Measurements from ENCODE around the gene CX3CL1. TPM values are rescaled to one million over a fixed set of nuclear protein-coding genes. Genes with fewer than 3 reads are reported as not detected.
A peak's percentile ranks its signal among the peaks of the same experiment; 100 is the strongest.

The CX3CL1 gene
- total and polyA plus RNA-seq, 3 experiments from 2014 or later = not detected

DNA sequence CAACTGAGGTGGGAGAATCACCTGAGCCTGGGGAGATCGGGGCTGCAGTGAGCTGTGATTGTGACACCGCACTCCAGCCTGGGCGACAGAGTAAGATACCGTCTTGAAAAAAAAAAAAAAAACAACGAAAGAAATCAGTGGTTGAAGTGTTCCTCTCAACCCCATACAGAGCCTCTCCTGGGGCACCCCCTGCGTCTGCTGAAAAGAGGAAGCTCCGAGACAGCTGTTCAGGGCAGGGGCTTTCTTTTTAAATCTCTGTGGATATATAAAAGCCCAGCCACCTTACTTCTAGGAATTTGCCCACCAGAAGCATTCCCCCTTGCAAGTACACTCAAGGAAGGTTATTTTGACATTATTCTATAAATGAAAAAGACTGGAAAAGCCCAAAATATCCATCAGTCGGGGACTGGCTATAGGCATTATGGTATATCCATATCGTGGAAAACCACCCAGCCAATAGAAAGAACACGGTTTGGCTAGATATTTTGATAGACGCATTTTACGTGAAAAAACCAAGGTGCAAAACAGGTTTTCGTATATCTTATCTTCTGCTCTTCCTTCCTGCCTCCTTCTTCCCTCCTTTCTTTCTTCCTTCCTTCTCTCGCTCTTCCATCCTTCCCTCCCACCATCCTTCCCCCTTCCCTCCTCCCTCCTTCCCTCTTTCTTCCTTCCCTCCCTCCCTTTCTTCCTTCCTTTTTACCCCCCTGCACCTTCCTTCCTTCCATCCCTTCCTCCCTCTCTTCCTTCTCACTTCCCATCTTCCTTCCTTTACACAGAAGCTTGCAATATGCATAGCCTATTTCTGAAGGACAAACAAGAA, 22.9 kb upstream of the CX3CL1 start:
- H3K27ac Mint-ChIP-seq = peak overlapping the region in 1 of 8 donors; percentile 28
- H3K9me3 ChIP-seq (ENCODE audit: low read length) = no peaks in the 10 kb centered on the region
- H3K27me3 ChIP-seq (ENCODE audit: insufficient read depth, low read length, poor library complexity, severe bottlenecking) = peaks cover 13% of the 10 kb centered on the region
- peaks cover 31 to 56% of the 10 kb centered on the region in 2 donors for H3K27me3 Mint-ChIP-seq
- peaks cover 11% of the 10 kb centered on the region for H3K4me1 ChIP-seq (ENCODE audit: insufficient read depth, low read length)
- no peaks in the 10 kb centered on the region for H3K36me3 ChIP-seq (ENCODE audit: insufficient read depth, low read length)
- ChIA-PET POLR2A (no interaction called here), CTCF (no interaction called here)
- peaks cover 0 to 2% (median 0%) of the 10 kb centered on the region in 3 donors for H3K36me3 Mint-ChIP-seq
- H3K4me3 Mint-ChIP-seq = peak overlapping the region in 1 of 7 donors; percentile 44
- H3K27ac ChIP-seq (ENCODE audit: low read depth, low read length) = no peak overlapping the region
- peaks cover 8 to 19% (median 10%) of the 10 kb centered on the region in 3 donors for H3K4me1 Mint-ChIP-seq
- peak in 1 of 5 donors; percentile 24 for DNase-seq
- H3K9me3 Mint-ChIP-seq = peaks cover 0 to 8% (median 0%) of the 10 kb centered on the region in 5 donors
- H3K4me3 ChIP-seq (ENCODE audit: low read length) = no peak overlapping the region

DNA sequence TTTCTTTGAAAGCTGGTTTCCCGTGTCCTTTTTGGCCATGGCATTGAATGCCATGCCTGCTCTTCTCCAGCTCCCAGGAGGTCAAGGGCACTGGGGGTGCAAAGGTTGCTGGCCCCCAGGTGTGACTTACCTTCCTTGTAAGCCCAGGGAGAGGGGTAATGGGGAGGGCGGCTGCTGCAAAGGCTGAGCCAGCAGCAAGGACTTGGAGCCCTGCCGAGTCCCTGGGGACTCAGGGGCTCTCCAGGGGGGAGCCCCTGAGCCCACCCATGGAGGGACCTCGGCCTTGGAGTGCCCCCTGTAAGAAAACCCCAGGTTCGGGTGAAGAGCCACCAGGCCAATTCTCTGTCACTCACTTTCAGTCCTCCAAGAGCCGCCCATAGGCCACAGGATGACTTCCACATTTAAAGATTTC, 19.6 kb upstream of the CX3CL1 start:
- Mint-ChIP-seq H3K4me3 (no peak overlapping the region), H3K9me3 (peaks cover 0 to 4% (median 0%) of the 10 kb centered on the region in 5 donors), H3K27ac (no peak overlapping the region), H3K4me1 (peaks cover 5 to 15% (median 10%) of the 10 kb centered on the region in 3 donors), H3K36me3 (no peaks in the 10 kb centered on the region), H3K27me3 (peaks cover 24 to 36% of the 10 kb centered on the region in 2 donors)
- ChIA-PET POLR2A (no interaction called here), CTCF (no interaction called here)
- Histone ChIP-seq H3K4me3 (ENCODE audit: low read length) (no peak overlapping the region), H3K36me3 (ENCODE audit: insufficient read depth, low read length) (no peaks in the 10 kb centered on the region), H3K4me1 (ENCODE audit: insufficient read depth, low read length) (peaks cover 7% of the 10 kb centered on the region), H3K9me3 (ENCODE audit: low read length) (no peaks in the 10 kb centered on the region), H3K27ac (ENCODE audit: low read depth, low read length) (no peak overlapping the region), H3K27me3 (ENCODE audit: insufficient read depth, low read length, poor library complexity, severe bottlenecking) (peaks cover 8% of the 10 kb centered on the region)
- DNase-seq = no peak

DNA sequence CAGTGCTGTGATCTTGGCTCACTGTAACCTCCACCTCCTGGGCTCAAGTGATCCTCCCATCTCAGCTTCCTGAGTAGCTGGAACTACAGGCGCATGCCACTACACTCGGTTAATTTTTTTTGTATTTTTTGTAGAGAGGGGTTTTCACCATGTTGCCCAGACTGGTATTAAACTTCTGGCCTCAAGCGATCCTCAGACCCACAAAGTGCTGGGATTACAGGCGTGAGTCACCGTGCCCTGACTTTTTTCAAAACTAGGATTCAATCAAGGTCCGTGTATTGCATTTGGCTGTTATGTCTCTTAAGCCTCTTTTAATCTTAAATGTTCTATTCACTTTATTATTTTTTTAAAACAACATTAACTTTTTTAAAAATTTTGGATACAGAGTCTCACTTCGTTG, 18.0 kb upstream of the CX3CL1 start:
- peaks cover 0 to 4% (median 0%) of the 10 kb centered on the region in 5 donors for H3K9me3 Mint-ChIP-seq
- no peak overlapping the region for H3K4me3 Mint-ChIP-seq
- no peaks in the 10 kb centered on the region for H3K36me3 Mint-ChIP-seq
- Histone ChIP-seq H3K27ac (ENCODE audit: low read depth, low read length) (no peak overlapping the region), H3K4me3 (ENCODE audit: low read length) (no peak overlapping the region), H3K4me1 (ENCODE audit: insufficient read depth, low read length) (no peaks in the 10 kb centered on the region), H3K27me3 (ENCODE audit: insufficient read depth, low read length, poor library complexity, severe bottlenecking) (peaks cover 8% of the 10 kb centered on the region), H3K9me3 (ENCODE audit: low read length) (no peaks in the 10 kb centered on the region), H3K36me3 (ENCODE audit: insufficient read depth, low read length) (no peaks in the 10 kb centered on the region)
- ChIA-PET CTCF (no interaction called here), POLR2A (no interaction called here)
- DNase-seq = no peak
- H3K27ac Mint-ChIP-seq = peak overlapping the region in 1 of 8 donors; percentile 64
- H3K27me3 Mint-ChIP-seq = peaks cover 14 to 22% of the 10 kb centered on the region in 2 donors
- H3K4me1 Mint-ChIP-seq = peaks cover 0 to 8% (median 1%) of the 10 kb centered on the region in 3 donors

- no peaks in the 10 kb centered on the region for H3K36me3 ChIP-seq (ENCODE audit: insufficient read depth, low read length)
- H3K27ac ChIP-seq (ENCODE audit: low read depth, low read length) = no peak overlapping the region
- Mint-ChIP-seq H3K9me3 (peaks cover 0 to 4% (median 0%) of the 10 kb centered on the region in 5 donors), H3K4me1 (no peaks in the 10 kb centered on the region), H3K36me3 (no peaks in the 10 kb centered on the region), H3K27me3 (peaks cover 5 to 16% of the 10 kb centered on the region in 2 donors), H3K27ac (no peak overlapping the region), H3K4me3 (no peak overlapping the region)
- H3K27me3 ChIP-seq (ENCODE audit: insufficient read depth, low read length, poor library complexity, severe bottlenecking) = peaks cover 4% of the 10 kb centered on the region
- no peaks in the 10 kb centered on the region for H3K9me3 ChIP-seq (ENCODE audit: low read length)
- no peaks in the 10 kb centered on the region for H3K4me1 ChIP-seq (ENCODE audit: insufficient read depth, low read length)
- no peak overlapping the region for H3K4me3 ChIP-seq (ENCODE audit: low read length)
- CTCF ChIA-PET = no interaction called here
- POLR2A ChIA-PET = no interaction called here
- DNase-seq = no peak
Observed at GRCh38 chr16:57355898-57356414, 16.3 kb upstream of the CX3CL1 start.

DNA sequence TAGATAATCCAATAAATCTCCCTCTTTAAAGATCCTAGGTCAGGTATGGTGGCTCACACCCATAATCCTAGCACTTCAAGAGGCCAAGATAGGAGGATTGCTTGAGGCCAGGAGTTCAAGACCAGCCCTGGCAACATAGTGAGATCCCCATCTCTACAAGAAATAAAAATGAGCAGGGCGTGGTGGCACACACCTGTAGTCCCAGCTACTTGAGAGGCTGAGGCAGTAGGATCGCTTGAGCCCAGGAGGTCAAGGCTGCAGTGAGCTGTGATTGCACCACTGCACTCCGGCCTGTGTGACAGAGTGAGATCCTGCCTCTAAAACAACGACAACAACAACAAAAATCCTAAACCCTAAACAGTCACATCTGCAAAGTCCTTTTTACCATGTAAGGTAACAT, 15.7 kb upstream of the CX3CL1 start:
- no peaks in the 10 kb centered on the region for H3K4me1 Mint-ChIP-seq
- H3K36me3 Mint-ChIP-seq = no peaks in the 10 kb centered on the region
- no peaks in the 10 kb centered on the region for H3K4me1 ChIP-seq (ENCODE audit: insufficient read depth, low read length)
- no peaks in the 10 kb centered on the region for H3K9me3 ChIP-seq (ENCODE audit: low read length)
- H3K9me3 Mint-ChIP-seq = peaks cover 0 to 4% (median 0%) of the 10 kb centered on the region in 5 donors
- H3K27ac Mint-ChIP-seq = no peak overlapping the region
- H3K27ac ChIP-seq (ENCODE audit: low read depth, low read length) = no peak overlapping the region
- no peak overlapping the region for H3K4me3 Mint-ChIP-seq
- CTCF ChIA-PET = no interaction called here
- no peak for DNase-seq
- H3K4me3 ChIP-seq (ENCODE audit: low read length) = no peak overlapping the region
- no peaks in the 10 kb centered on the region for H3K36me3 ChIP-seq (ENCODE audit: insufficient read depth, low read length)
- POLR2A ChIA-PET = no interaction called here
- H3K27me3 ChIP-seq (ENCODE audit: insufficient read depth, low read length, poor library complexity, severe bottlenecking) = peaks cover 4% of the 10 kb centered on the region
- peaks cover 5 to 16% of the 10 kb centered on the region in 2 donors for H3K27me3 Mint-ChIP-seq

DNA sequence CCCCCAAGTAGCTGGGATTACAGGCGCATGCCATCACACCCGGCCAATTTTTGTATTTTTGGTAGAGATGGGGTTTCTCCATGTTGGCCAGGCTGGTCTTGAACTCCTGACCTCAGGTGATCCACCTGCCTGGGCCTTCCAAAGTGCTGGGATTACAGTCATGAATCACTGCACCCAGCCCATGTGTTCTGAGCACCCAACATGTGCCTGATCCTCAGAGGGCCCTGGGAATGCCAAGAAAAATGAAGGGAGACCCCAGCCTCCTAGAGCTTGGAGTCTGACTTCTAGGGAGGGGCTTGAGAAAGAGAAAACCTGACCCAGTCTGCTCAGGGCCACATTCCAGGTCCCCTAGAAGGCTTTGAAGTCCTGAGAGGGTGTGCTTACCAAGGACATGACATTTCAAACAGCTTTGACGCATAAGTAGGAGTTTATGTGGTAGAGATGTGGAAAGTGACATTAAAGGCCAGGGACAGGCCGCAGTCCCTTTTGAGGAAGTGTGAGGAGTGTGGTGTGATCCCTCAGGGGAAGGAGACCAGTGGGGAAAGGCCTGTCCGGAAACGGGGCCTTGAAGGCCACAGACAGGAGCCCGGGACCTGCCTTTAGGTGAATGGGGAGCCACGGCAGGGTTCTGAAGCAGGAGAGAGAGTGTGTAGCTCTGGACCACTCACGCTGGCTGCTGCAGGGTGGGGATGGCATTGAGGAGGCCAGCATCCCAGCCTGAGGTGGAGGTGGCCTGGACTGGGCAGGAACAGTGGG, 14.8 kb upstream of the CX3CL1 start:
- no peaks in the 10 kb centered on the region for H3K4me1 ChIP-seq (ENCODE audit: insufficient read depth, low read length)
- no peaks in the 10 kb centered on the region for H3K36me3 Mint-ChIP-seq
- CTCF ChIA-PET = no interaction called here
- no peaks in the 10 kb centered on the region for H3K36me3 ChIP-seq (ENCODE audit: insufficient read depth, low read length)
- H3K27ac Mint-ChIP-seq = peak overlapping the region in 2 of 8 donors; percentile 39 to 51
- H3K4me3 Mint-ChIP-seq = no peak overlapping the region
- no peaks in the 10 kb centered on the region for H3K27me3 ChIP-seq (ENCODE audit: insufficient read depth, low read length, poor library complexity, severe bottlenecking)
- H3K4me1 Mint-ChIP-seq = no peaks in the 10 kb centered on the region
- H3K9me3 Mint-ChIP-seq = no peaks in the 10 kb centered on the region
- POLR2A ChIA-PET = no interaction called here
- peaks cover 0 to 6% of the 10 kb centered on the region in 2 donors for H3K27me3 Mint-ChIP-seq
- H3K27ac ChIP-seq (ENCODE audit: low read depth, low read length) = no peak overlapping the region
- H3K4me3 ChIP-seq (ENCODE audit: low read length) = no peak overlapping the region
- no peaks in the 10 kb centered on the region for H3K9me3 ChIP-seq (ENCODE audit: low read length)
- no peak for DNase-seq

DNA sequence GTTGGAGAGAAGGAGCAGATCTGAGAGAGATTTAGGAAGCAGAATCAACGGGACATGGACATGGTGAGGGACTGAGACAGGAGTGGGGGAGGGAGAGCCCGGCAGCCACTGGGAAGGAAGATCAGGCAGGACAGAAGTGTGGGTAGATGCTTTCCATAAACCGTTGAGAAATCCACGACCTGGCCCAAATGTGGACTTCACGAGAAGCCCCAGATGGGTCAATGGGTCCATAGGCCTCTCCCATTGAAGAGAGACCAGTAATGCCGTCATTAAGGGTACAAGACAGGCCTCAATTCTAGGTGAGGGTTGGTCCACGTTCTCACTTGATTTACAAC, 14.2 kb upstream of the CX3CL1 start:
- no peak overlapping the region for H3K4me3 ChIP-seq (ENCODE audit: low read length)
- no peak for DNase-seq
- H3K4me1 ChIP-seq (ENCODE audit: insufficient read depth, low read length) = no peaks in the 10 kb centered on the region
- no peak overlapping the region for H3K27ac ChIP-seq (ENCODE audit: low read depth, low read length)
- H3K27ac Mint-ChIP-seq = peak overlapping the region in 3 of 8 donors; percentile 35 to 51 (median 43)
- no peaks in the 10 kb centered on the region for H3K9me3 ChIP-seq (ENCODE audit: low read length)
- no peaks in the 10 kb centered on the region for H3K9me3 Mint-ChIP-seq
- H3K27me3 ChIP-seq (ENCODE audit: insufficient read depth, low read length, poor library complexity, severe bottlenecking) = no peaks in the 10 kb centered on the region
- no peak overlapping the region for H3K4me3 Mint-ChIP-seq
- ChIA-PET POLR2A (no interaction called here), CTCF (no interaction called here)
- peaks cover 0 to 6% of the 10 kb centered on the region in 2 donors for H3K27me3 Mint-ChIP-seq
- no peaks in the 10 kb centered on the region for H3K36me3 Mint-ChIP-seq
- no peaks in the 10 kb centered on the region for H3K36me3 ChIP-seq (ENCODE audit: insufficient read depth, low read length)
- no peaks in the 10 kb centered on the region for H3K4me1 Mint-ChIP-seq

GRCh38 chr16:57358527-57359095, 13.7 kb upstream of the CX3CL1 start, which contains the start of gene CCL22:
TSS of gene CCL22 (plus strand) at chr16:57358783. CDS start at chr16:57358817, 34 bp downstream.
- H3K27ac Mint-ChIP-seq = peak within 1 kb of the TSS in 4 of 8 donors; percentile 35 to 77 (median 45)

More at GRCh38 chr16:57358527-57359095, 13.7 kb upstream of the CX3CL1 start, which contains the start of gene CCL22:
- Mint-ChIP-seq H3K9me3 (no peaks in the 10 kb centered on the region), H3K4me3 (no peak within 1 kb of the TSS), H3K27me3 (peaks cover 2 to 7% of the 10 kb centered on the region in 2 donors), H3K4me1 (no peaks in the 10 kb centered on the region), H3K36me3 (no peaks in the 10 kb centered on the region)
- no peaks in the 10 kb centered on the region for H3K36me3 ChIP-seq (ENCODE audit: insufficient read depth, low read length)
- H3K9me3 ChIP-seq (ENCODE audit: low read length) = no peaks in the 10 kb centered on the region
- CTCF ChIA-PET = no interaction called here
- H3K27me3 ChIP-seq (ENCODE audit: insufficient read depth, low read length, poor library complexity, severe bottlenecking) = no peaks in the 10 kb centered on the region
- POLR2A ChIA-PET = no interaction called here
- no peak for DNase-seq
- no peak within 1 kb of the TSS for H3K4me3 ChIP-seq (ENCODE audit: low read length)
- H3K4me1 ChIP-seq (ENCODE audit: insufficient read depth, low read length) = no peaks in the 10 kb centered on the region
- H3K27ac ChIP-seq (ENCODE audit: low read depth, low read length) = no peak within 1 kb of the TSS
